SK-N-SH (cell line): ENCODE data around the gene TMEM178A.

Source experiments
- GABPA ChIP-seq: IDR thresholded peaks from 2 replicates; pipeline ENCODE4 v1.4.0; 2012; ENCODE audit warnings: low read depth, mild to moderate bottlenecking
- NRF1 ChIP-seq: IDR thresholded peaks from 2 replicates; pipeline ENCODE4 v1.6.1; 2012; ENCODE audit warnings: low read depth, mild to moderate bottlenecking, low read length
- POLR2AphosphoS5 ChIP-seq: IDR thresholded peaks from 2 replicates; pipeline ENCODE4 v1.6.1; 2012; ENCODE audit warnings: low read depth, low read length
- TF ChIP-seq, protein P1 (sequence below): fragments of 200-600 bp; sonication (generic); IDR thresholded peaks from 2 replicates; pipeline ENCODE4 v1.6.1; 2017; ENCODE audit warnings: antibody characterized with exemption, mild to moderate bottlenecking, moderate library complexity
- TF ChIP-seq, protein P2 (sequence below): IDR thresholded peaks from 2 replicates; pipeline ENCODE4 v1.4.0; 2012; ENCODE audit warnings: low read depth

DNA sequence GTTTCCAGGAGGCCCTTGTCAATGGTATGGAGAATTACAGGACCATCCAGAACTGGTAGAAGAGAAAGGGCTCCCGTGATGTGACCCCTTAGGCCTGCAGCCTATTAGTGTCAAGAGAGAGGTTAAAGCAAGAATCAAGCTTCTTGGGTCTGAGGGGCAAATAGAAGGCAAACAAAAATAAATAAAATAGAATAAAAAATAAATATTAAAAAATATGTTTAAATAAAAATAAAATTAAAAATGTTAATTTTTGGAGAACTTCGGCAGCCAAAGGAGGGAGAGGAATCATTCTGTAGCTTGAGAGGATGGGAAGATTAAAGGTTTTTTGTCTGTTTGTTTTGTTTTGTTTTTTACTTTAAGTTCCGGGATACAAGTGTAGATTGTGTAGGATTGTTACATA is 15.2 kb upstream of the TMEM178A start:
- no peak for TF ChIP-seq POLR2AphosphoS5
- TF ChIP-seq GABPA, result no peak
- TF ChIP-seq, protein P1, sequence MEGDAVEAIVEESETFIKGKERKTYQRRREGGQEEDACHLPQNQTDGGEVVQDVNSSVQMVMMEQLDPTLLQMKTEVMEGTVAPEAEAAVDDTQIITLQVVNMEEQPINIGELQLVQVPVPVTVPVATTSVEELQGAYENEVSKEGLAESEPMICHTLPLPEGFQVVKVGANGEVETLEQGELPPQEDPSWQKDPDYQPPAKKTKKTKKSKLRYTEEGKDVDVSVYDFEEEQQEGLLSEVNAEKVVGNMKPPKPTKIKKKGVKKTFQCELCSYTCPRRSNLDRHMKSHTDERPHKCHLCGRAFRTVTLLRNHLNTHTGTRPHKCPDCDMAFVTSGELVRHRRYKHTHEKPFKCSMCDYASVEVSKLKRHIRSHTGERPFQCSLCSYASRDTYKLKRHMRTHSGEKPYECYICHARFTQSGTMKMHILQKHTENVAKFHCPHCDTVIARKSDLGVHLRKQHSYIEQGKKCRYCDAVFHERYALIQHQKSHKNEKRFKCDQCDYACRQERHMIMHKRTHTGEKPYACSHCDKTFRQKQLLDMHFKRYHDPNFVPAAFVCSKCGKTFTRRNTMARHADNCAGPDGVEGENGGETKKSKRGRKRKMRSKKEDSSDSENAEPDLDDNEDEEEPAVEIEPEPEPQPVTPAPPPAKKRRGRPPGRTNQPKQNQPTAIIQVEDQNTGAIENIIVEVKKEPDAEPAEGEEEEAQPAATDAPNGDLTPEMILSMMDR, result no peak
- TF ChIP-seq, protein P2, sequence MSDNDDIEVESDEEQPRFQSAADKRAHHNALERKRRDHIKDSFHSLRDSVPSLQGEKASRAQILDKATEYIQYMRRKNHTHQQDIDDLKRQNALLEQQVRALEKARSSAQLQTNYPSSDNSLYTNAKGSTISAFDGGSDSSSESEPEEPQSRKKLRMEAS, result no peak
- TF ChIP-seq NRF1, result no peak
